ENCODE results near the gene VIT. TPM values are rescaled to one million over a fixed set of nuclear protein-coding genes. Genes with fewer than 3 reads are reported as not detected.

VIT gene
- total RNA-seq, 1 donor from 2014 or later, result 0.78 TPM

DNA sequence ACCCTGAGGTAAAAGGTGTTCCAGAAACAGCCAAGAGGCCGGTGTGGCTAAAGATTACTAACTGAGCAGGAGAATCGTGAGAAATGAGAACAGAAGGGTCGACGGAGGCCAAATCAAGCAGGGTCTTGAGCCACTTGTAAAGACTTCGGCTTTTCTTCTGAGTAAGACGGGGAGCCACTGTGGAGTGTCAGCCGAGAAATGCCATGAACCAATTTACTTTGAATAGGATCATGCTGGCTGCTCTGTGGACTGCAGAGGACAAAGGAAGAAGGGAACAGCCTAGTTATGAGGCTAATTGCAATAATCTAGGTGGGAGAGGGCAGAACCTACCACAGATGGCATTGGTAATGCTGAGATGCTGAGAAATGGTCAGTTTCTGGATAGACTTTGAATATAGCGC lies 16.8 kb downstream of the VIT start:
- peaks cover 15% of the 10 kb centered on the region for H3K4me1 Mint-ChIP-seq
- no peak overlapping the region for H3K27ac Mint-ChIP-seq
- peaks cover 6% of the 10 kb centered on the region for H3K36me3 Mint-ChIP-seq
- TF ChIP-seq, protein P1, sequence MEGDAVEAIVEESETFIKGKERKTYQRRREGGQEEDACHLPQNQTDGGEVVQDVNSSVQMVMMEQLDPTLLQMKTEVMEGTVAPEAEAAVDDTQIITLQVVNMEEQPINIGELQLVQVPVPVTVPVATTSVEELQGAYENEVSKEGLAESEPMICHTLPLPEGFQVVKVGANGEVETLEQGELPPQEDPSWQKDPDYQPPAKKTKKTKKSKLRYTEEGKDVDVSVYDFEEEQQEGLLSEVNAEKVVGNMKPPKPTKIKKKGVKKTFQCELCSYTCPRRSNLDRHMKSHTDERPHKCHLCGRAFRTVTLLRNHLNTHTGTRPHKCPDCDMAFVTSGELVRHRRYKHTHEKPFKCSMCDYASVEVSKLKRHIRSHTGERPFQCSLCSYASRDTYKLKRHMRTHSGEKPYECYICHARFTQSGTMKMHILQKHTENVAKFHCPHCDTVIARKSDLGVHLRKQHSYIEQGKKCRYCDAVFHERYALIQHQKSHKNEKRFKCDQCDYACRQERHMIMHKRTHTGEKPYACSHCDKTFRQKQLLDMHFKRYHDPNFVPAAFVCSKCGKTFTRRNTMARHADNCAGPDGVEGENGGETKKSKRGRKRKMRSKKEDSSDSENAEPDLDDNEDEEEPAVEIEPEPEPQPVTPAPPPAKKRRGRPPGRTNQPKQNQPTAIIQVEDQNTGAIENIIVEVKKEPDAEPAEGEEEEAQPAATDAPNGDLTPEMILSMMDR (IDR thresholded peaks at IDR 0.05; ENCODE audit: unreplicated experiment), result no peak
- no peaks in the 10 kb centered on the region for H3K27me3 Mint-ChIP-seq (ENCODE audit: low read depth)
- H3K9me3 Mint-ChIP-seq, result peaks cover 9% of the 10 kb centered on the region
- no peak for DNase-seq (ENCODE audit: low spot score in 2 of 2, unreplicated experiment in 2 of 2)
- no peak overlapping the region for H3K4me3 Mint-ChIP-seq

DNA sequence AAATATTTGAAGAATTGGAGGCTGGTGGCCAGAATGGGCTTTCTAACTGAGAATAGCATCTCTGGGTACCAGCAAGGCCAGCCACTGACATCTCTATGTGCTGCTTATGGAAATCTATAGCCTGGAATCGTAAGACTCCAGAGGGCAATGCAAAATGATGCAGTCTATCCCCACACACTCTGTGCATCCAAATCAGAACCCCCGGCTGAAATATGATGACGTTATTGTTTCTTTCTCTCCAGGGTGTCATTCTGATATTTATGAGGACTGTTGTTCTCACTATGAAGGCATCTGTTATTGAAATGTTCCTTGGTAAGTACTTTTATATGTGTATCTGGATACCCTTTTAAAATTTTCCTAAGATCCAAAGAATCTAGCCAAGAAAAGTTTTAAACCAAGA lies 19.6 kb downstream of the VIT start:
- no peaks in the 10 kb centered on the region for H3K27me3 Mint-ChIP-seq (ENCODE audit: low read depth)
- H3K27ac Mint-ChIP-seq, result no peak overlapping the region
- TF ChIP-seq, protein P1 (IDR thresholded peaks at IDR 0.05; ENCODE audit: unreplicated experiment), result no peak
- no peak for DNase-seq (ENCODE audit: low spot score in 2 of 2, unreplicated experiment in 2 of 2)
- H3K9me3 Mint-ChIP-seq, result peaks cover 14% of the 10 kb centered on the region
- peaks cover 1% of the 10 kb centered on the region for H3K36me3 Mint-ChIP-seq
- no peak overlapping the region for H3K4me3 Mint-ChIP-seq
- peaks cover 5% of the 10 kb centered on the region for H3K4me1 Mint-ChIP-seq

DNA sequence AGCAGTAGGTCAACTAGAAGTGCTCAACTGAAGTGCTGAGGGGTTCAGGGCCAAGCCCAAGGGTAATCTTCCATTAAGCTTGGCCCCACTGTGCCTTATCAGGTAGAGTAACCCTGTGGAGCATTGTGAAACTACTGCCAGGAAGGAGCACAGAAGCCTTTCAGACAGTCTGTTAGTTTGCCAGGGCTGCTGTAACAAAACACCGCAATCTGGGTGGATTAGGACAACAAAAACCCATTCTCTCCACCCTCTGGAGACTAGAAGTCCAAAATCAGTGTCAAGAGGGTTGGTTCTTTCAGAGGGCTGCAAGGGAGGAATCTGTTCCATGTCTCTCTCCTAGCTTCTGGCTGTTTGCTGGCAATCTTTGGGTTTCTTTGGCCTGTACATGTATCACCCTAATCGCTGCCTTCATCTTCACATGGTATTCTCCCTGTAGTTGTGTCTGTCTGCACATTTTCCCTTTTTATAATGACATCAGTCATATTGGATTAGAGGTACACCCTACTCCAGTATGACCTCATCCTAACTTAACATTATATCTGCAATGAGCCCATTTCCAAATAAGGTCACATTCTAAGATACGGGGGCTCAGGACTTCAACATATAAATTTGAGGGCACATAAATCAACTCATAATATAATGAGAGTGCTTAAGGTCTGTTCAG lies 21.2 kb downstream of the VIT start:
- TF ChIP-seq, protein P1 (IDR thresholded peaks at IDR 0.05; ENCODE audit: unreplicated experiment), result no peak
- H3K27ac Mint-ChIP-seq, result no peak overlapping the region
- no peaks in the 10 kb centered on the region for H3K36me3 Mint-ChIP-seq

DNA sequence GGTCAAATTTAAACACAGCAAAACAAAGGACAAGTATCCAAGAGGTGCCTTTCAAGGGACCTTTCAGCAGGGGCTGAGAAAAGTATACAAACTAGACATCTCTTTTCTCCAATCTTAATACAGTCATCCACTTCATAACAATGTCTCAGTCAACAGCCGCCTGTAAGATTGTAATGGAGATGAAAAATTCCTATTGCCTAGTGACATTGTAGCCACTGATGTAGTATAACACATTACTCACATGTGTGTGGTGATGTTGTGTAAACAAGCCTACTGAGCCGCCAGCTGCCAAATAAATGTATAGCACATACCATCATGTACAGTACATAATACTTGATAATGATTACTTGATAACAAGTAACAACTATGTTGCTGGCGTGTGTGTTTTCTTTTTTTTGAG lies 31.0 kb downstream of the VIT start:
- no peak for DNase-seq (ENCODE audit: low spot score in 2 of 2, unreplicated experiment in 2 of 2)
- Mint-ChIP-seq H3K9me3 (peaks cover 9% of the 10 kb centered on the region), H3K4me1 (peaks cover 25% of the 10 kb centered on the region), H3K27ac (no peak overlapping the region), H3K27me3 (ENCODE audit: low read depth) (no peaks in the 10 kb centered on the region), H3K36me3 (no peaks in the 10 kb centered on the region), H3K4me3 (no peak overlapping the region)
- TF ChIP-seq, protein P1 (IDR thresholded peaks at IDR 0.05; ENCODE audit: unreplicated experiment), result no peak

More for the DNA sequence above, 21.2 kb downstream of the VIT start:
- Mint-ChIP-seq H3K9me3 (peaks cover 12% of the 10 kb centered on the region), H3K4me1 (peaks cover 16% of the 10 kb centered on the region), H3K4me3 (no peak overlapping the region), H3K27me3 (ENCODE audit: low read depth) (no peaks in the 10 kb centered on the region)
- DNase-seq (ENCODE audit: low spot score in 2 of 2, unreplicated experiment in 2 of 2), result no peak

DNA sequence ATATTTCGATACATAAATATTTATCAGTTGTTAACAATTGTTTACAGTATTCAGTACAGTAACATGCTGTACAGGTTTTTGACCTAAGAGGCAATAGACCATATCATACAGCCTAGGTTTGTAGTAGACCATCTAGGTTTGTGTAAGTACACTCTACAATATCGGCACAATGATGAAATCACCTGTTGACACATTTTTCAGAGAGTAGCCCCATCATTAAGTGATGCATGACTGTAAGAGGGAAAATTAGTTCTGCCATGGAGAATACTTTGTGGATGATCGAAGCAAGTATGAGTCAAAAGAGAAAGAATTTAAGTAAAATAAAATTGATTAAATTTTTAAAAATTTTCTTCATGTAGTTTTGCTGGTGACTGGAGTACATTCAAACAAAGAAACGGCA lies 32.6 kb downstream of the VIT start:
- Mint-ChIP-seq H3K27me3 (ENCODE audit: low read depth) (no peaks in the 10 kb centered on the region), H3K36me3 (no peaks in the 10 kb centered on the region), H3K9me3 (peaks cover 14% of the 10 kb centered on the region), H3K27ac (no peak overlapping the region), H3K4me1 (peaks cover 30% of the 10 kb centered on the region), H3K4me3 (no peak overlapping the region)
- no peak for DNase-seq (ENCODE audit: low spot score in 2 of 2, unreplicated experiment in 2 of 2)
- TF ChIP-seq, protein P1 (IDR thresholded peaks at IDR 0.05; ENCODE audit: unreplicated experiment), result no peak
